Measurements from ENCODE around the gene AGFG2.

Gene AGFG2

DNA sequence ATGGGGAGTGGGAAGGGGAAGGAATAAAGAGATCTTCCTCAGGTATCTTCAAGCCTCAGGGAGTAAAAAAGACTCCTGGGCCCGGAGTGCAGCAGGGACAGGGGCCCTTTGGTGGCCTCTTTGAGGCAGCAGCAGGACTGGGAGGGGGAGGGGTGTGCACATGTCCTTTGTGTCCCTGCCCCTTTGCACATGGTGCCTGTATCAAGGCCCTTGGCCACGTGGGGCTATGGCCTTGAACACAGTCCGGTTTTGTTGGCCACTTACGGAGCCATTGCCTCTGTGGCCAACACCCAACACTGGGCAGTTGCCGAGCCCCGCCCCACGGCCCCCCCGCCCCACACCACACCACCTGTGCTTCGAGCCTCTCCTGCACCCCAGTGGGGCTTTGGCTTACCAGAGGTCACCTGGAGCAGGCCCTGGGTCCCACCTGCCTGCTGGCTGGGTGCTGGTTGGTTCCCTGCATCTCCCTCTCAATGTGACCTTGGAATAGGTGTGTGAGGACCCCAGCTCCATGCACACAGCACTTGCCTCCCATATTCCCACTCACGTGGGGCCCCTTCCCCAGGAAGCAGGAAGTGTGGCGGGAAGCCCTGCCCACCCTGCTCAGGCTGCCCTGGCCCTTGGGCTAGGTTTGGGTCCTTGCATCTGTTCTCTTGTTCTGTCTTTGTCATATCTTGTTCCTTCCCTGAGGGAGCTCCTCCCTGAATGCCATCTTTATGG is 29.3 kb downstream of the AGFG2 start:
- Histone ChIP-seq H3K27me3 (replicated peaks; ENCODE audit: insufficient read depth, low read length) (peaks cover 11% of the 10 kb centered on the region), H3F3A (ENCODE audit: insufficient read depth, low read length) (no peaks in the 10 kb centered on the region), H3K9me3 (replicated peaks; ENCODE audit: insufficient read depth, low read length) (no peaks in the 10 kb centered on the region), H3K4me3 (ENCODE audit: low read length) (no peak overlapping the region), H3K9me2 (replicated peaks; ENCODE audit: insufficient read depth, low read length) (no peaks in the 10 kb centered on the region), H3K36me3 (replicated peaks; ENCODE audit: insufficient read depth, low read length) (no peaks in the 10 kb centered on the region), H3K4me1 (ENCODE audit: low read length) (no peaks in the 10 kb centered on the region), H3K27ac (ENCODE audit: low read length) (no peak overlapping the region), H3K79me2 (ENCODE audit: low read length) (no peaks in the 10 kb centered on the region), H3K9ac (ENCODE audit: low read length) (no peak overlapping the region), H2AFZ (ENCODE audit: low read length) (no peak overlapping the region), H3K4me2 (ENCODE audit: low read depth, low read length) (no peak overlapping the region), H4K20me1 (ENCODE audit: insufficient read depth, low read length) (no peaks in the 10 kb centered on the region)
- no peak for TF ChIP-seq EZH2phosphoT487 (IDR thresholded peaks at IDR 0.05; ENCODE audit: low read length)
- no peak for TF ChIP-seq EZH2 (optimal IDR thresholded peaks at IDR 0.05; ENCODE audit: low read depth, low read length)
- no peak for TF ChIP-seq CTCF (IDR thresholded peaks at IDR 0.05; ENCODE audit: low read length)
- DNase-seq = no peak

DNA sequence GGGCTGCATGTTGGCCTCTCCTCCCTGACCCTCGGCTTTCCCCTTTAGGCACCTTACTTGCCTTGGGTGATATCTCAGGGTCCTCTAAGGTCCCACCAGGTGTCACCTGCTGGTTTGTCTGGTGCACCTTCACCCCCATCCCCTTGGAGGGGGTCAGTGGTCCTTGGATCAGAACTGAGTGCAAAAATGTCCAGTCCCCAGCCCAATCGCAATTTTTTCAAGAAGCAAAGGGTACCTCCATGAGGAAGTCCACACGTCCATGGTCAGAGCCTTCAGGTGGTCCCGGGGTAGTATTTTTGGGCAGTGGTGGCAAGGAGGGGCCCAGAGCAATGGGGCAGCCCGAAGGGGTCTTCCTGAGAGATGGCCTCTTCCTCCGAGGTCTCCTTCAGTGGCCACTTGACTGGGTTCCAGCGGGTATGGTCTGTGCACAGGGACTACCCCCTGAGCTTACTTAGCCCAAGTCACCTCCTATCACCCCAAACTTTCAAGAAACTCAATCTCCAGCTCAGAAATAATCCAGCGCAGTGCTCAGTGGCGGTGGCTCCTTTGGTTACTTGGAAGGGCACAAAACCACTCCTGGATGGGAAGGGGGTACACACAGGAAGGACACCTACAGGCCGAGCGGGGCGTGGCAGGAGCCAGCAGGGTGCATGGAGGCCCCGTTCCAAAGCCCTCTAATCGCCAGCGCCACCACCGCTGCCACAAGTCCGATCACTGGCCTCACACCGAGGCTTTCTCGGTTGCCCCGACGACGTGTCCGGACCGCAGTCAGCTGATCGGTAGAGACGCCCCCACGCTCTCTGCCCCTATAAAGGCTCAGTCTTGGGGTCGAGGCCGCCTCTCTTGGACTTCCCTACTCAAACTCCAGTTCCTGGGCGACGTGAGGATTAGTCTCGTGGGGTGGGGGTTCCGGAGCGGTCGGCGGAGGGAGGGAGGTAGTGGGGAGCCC is 30.2 kb downstream of the AGFG2 start:
- Histone ChIP-seq H3K27ac (ENCODE audit: low read length) (no peak overlapping the region), H3K4me2 (ENCODE audit: low read depth, low read length) (no peak overlapping the region), H3K4me1 (ENCODE audit: low read length) (no peaks in the 10 kb centered on the region), H3K9me2 (replicated peaks; ENCODE audit: insufficient read depth, low read length) (no peaks in the 10 kb centered on the region), H3K79me2 (ENCODE audit: low read length) (no peaks in the 10 kb centered on the region), H3K9ac (ENCODE audit: low read length) (no peak overlapping the region), H3K36me3 (replicated peaks; ENCODE audit: insufficient read depth, low read length) (no peaks in the 10 kb centered on the region), H3K4me3 (ENCODE audit: low read length) (no peak overlapping the region), H3F3A (ENCODE audit: insufficient read depth, low read length) (no peaks in the 10 kb centered on the region), H3K9me3 (replicated peaks; ENCODE audit: insufficient read depth, low read length) (no peaks in the 10 kb centered on the region), H3K27me3 (replicated peaks; ENCODE audit: insufficient read depth, low read length) (peaks cover 11% of the 10 kb centered on the region), H4K20me1 (ENCODE audit: insufficient read depth, low read length) (no peaks in the 10 kb centered on the region), H2AFZ (ENCODE audit: low read length) (no peak overlapping the region)
- no peak for DNase-seq
- TF ChIP-seq EZH2phosphoT487 (IDR thresholded peaks at IDR 0.05; ENCODE audit: low read length) (no peak), EZH2 (optimal IDR thresholded peaks at IDR 0.05; ENCODE audit: low read depth, low read length) (no peak), CTCF (IDR thresholded peaks at IDR 0.05; ENCODE audit: low read length) (peak; percentile 30)

GRCh38 chr7:100570954-100571828 is 32.2 kb downstream of the AGFG2 start:
- Histone ChIP-seq H3F3A (ENCODE audit: insufficient read depth, low read length) (no peaks in the 10 kb centered on the region), H3K4me2 (ENCODE audit: low read depth, low read length) (no peak overlapping the region), H3K9me2 (replicated peaks; ENCODE audit: insufficient read depth, low read length) (no peaks in the 10 kb centered on the region), H3K27ac (ENCODE audit: low read length) (no peak overlapping the region), H3K27me3 (replicated peaks; ENCODE audit: insufficient read depth, low read length) (peaks cover 11% of the 10 kb centered on the region), H3K36me3 (replicated peaks; ENCODE audit: insufficient read depth, low read length) (no peaks in the 10 kb centered on the region), H3K4me1 (ENCODE audit: low read length) (no peaks in the 10 kb centered on the region), H3K9me3 (replicated peaks; ENCODE audit: insufficient read depth, low read length) (no peaks in the 10 kb centered on the region), H3K79me2 (ENCODE audit: low read length) (no peaks in the 10 kb centered on the region), H3K4me3 (ENCODE audit: low read length) (no peak overlapping the region), H2AFZ (ENCODE audit: low read length) (no peak overlapping the region), H4K20me1 (ENCODE audit: insufficient read depth, low read length) (no peaks in the 10 kb centered on the region), H3K9ac (ENCODE audit: low read length) (no peak overlapping the region)
- TF ChIP-seq EZH2 (optimal IDR thresholded peaks at IDR 0.05; ENCODE audit: low read depth, low read length) (no peak), CTCF (IDR thresholded peaks at IDR 0.05; ENCODE audit: low read length) (no peak), EZH2phosphoT487 (IDR thresholded peaks at IDR 0.05; ENCODE audit: low read length) (no peak)
- DNase-seq = no peak
